T-helper 1 cell treated with Interleukin-12 subunit alpha and Interleukin-12 subunit beta and Interleukin-4 antibody, amounts not matched to agents 30 μg/mL and 1 μg/mL, for 36 hours (primary cell): ENCODE measurements around the gene RPS25.
"Not testable (repeated sequence)": the region's sequence is repeated elsewhere in the genome, so short reads cannot be mapped to it uniquely, and the experiment has no call there.

Experiments
- H3K27ac Mint-ChIP-seq: one replicate; pipeline ENCODE4 v1.8.0; 2021; ENCODE audit warnings: mild to moderate bottlenecking, mixed read lengths
- H3K27me3 Mint-ChIP-seq: one replicate; pipeline ENCODE4 v1.8.0; 2021; ENCODE audit warnings: low read depth, mixed read lengths
- H3K36me3 Mint-ChIP-seq: one replicate; pipeline ENCODE4 v1.8.0; 2021; ENCODE audit warnings: low read depth, mixed read lengths
- H3K4me1 Mint-ChIP-seq: one replicate; pipeline ENCODE4 v1.8.0; 2021; ENCODE audit warnings: low read depth, mixed read lengths
- H3K4me3 Mint-ChIP-seq: one replicate; pipeline ENCODE4 v1.8.0; 2021; ENCODE audit warnings: mild to moderate bottlenecking, moderate library complexity, mixed read lengths
- H3K9me3 Mint-ChIP-seq: one replicate; pipeline ENCODE4 v1.8.0; 2021; ENCODE audit warnings: mixed read lengths

RPS25 gene

DNA sequence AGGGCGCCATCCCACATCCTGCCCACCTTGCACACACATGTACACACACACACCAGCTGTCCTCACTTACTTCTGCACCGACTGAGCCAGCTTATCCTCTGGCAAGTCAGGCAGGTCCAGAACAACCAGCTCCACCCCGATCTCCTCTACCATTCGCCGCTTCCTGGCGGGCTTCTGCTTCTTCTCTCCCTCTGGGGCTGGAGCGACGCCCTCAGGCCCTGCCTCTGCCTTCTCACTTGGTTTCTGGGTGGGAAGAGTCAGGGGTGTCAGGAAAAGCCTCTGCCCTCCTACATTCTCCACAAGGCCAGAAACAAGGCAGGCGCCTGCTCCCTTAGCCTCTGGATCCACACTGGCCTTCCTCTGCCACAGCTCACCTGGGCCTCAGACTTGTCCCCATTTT is 30.5 kb upstream of the RPS25 start:
- H3K27ac Mint-ChIP-seq = no peak overlapping the region
- H3K36me3 Mint-ChIP-seq = peaks cover 69% of the 10 kb centered on the region
- peaks cover 16% of the 10 kb centered on the region for H3K4me1 Mint-ChIP-seq
- H3K9me3 Mint-ChIP-seq = no peaks in the 10 kb centered on the region
- H3K4me3 Mint-ChIP-seq = no peak overlapping the region
- no peaks in the 10 kb centered on the region for H3K27me3 Mint-ChIP-seq

DNA sequence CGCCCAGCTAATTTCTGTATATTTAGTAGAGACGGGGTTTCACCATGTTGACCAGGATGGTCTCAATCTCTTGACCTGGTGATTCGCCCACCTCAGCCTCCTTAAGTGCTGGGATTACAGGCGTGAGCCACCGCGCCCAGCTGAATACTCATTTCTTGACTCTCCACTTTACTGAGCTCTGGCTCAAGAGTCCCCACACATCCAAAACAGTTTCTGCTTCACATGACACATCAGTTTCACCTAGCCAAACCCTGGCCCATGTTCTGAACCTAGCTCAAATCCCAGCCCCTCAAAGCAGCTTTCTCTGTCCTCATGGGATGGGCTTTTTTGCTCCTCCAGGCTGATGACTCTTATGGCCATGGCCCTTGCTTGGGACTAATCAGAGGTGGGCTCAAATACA is 29.1 kb upstream of the RPS25 start:
- Mint-ChIP-seq H3K4me3 (no peak overlapping the region), H3K36me3 (peaks cover 58% of the 10 kb centered on the region), H3K4me1 (peaks cover 11% of the 10 kb centered on the region)

DNA sequence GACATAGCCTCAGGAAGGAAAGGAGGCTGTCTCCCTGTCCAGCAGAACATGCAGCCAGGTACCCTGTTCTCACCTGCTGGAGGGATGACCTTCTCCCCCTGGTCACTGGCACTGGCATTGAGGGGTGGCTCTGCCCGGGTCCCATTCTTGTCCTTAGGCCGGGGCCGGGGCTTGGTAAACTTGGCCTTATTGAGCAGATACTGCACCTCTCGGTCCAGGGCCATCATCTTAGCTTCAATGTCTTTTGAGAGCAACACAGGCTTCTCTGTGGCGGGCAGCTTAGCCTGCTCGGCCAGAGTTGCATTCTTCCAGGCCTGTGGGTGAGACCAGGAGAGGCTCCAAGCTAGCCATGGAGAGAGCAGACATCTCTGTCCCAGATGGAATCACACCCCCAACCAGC is 28.3 kb upstream of the RPS25 start:
- H3K27ac Mint-ChIP-seq = no peak overlapping the region
- H3K9me3 Mint-ChIP-seq = no peaks in the 10 kb centered on the region
- H3K4me1 Mint-ChIP-seq = peaks cover 10% of the 10 kb centered on the region
- H3K27me3 Mint-ChIP-seq = no peaks in the 10 kb centered on the region
- peaks cover 53% of the 10 kb centered on the region for H3K36me3 Mint-ChIP-seq
- H3K4me3 Mint-ChIP-seq = no peak overlapping the region

More for the DNA sequence above, 29.1 kb upstream of the RPS25 start:
- no peaks in the 10 kb centered on the region for H3K27me3 Mint-ChIP-seq
- no peaks in the 10 kb centered on the region for H3K9me3 Mint-ChIP-seq
- H3K27ac Mint-ChIP-seq = no peak overlapping the region

DNA sequence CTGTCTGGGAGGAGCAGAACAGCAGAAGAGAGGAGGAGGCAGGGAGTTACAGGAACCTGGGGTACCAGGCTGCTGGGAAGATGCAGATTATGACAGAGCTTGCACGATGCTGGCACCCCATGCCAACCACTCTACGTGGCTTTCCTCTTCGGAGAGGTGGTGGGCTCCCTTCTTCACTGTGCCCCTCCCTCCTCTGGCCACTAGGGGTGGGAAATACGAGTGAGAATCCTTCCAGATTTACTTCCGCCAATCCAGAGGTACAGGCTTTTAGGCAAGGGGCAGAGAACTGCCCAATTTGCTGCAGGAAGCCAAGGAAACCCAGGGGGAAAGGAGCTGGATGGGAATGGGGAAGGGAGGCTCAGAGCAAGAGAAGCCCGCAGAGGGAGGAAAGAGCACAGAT is 26.6 kb upstream of the RPS25 start:
- Mint-ChIP-seq H3K27ac (no peak overlapping the region), H3K36me3 (peaks cover 39% of the 10 kb centered on the region), H3K4me3 (no peak overlapping the region)

DNA sequence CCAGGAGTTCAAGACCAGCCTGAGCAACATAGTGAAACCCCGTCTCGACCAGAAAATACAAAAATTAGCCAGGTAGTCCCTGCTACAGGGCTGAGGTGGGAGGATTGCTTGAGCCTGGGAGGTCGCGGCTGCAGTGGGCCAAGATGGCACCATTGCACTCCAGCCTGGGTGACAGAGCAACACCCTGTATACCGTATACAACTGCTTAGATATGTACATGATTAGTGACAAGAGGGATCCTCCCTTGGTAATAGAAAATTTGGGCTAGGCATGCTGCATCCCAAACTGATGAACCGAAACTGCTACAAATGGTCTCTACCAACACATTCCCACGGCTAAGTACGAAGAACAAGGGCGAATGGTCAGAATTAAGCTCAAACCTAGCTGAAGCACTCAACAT is 24.8 kb upstream of the RPS25 start:
- Mint-ChIP-seq H3K4me1 (peaks cover 3% of the 10 kb centered on the region), H3K27ac (no peak overlapping the region), H3K27me3 (no peaks in the 10 kb centered on the region), H3K4me3 (no peak overlapping the region), H3K9me3 (no peaks in the 10 kb centered on the region), H3K36me3 (peaks cover 27% of the 10 kb centered on the region)

More for the DNA sequence above, 26.6 kb upstream of the RPS25 start:
- H3K4me1 Mint-ChIP-seq = peaks cover 8% of the 10 kb centered on the region
- H3K9me3 Mint-ChIP-seq = no peaks in the 10 kb centered on the region
- H3K27me3 Mint-ChIP-seq = no peaks in the 10 kb centered on the region

GRCh38 chr11:119041821-119042514 is 23.8 kb upstream of the RPS25 start:
- H3K4me3 Mint-ChIP-seq = no peak overlapping the region
- H3K27ac Mint-ChIP-seq = peak overlapping the region; percentile 1
- no peaks in the 10 kb centered on the region for H3K27me3 Mint-ChIP-seq
- H3K4me1 Mint-ChIP-seq = peaks cover 3% of the 10 kb centered on the region
- no peaks in the 10 kb centered on the region for H3K9me3 Mint-ChIP-seq
- peaks cover 19% of the 10 kb centered on the region for H3K36me3 Mint-ChIP-seq

DNA sequence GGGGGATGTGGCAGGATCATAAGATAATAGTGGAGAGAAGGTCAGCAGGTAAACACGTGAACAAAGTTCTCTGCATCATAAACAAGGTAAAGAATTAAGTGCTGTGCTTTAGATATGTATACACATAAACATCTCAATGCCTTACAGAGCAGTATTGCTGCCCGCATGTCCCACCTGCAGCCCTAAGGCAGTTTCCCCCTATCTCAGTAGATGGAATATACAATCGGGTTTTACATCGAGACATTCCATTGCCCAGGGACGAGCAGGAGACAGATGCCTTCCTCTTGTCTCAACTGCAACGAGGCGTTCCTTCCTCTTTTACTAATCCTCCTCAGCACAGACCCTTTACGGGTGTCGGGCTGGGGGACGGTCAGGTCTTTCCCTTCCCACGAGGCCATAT is 21.3 kb upstream of the RPS25 start:
- not testable (repeated sequence) for H3K27ac Mint-ChIP-seq, H3K27me3 Mint-ChIP-seq, H3K36me3 Mint-ChIP-seq, H3K9me3 Mint-ChIP-seq, H3K4me1 Mint-ChIP-seq, H3K4me3 Mint-ChIP-seq

DNA sequence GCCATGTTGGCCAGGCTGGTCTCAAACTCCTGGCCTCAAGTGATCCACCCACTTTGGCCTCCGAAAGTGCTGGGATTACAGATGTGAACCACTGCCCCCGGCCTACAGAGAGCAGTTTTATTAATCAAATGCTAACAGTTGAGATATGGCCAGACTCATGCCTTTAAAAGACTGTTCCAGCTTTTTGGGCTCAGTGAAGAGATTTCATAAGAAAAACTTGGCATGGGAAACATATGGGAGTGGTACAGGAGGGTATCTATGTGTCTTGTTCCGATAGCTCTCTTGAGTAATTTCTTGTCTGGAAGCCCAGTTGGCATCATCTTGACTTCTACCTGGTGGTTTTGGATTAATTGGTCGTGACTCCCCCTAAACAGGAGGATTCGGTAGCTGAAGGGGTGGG is 20.7 kb upstream of the RPS25 start:
- H3K4me1 Mint-ChIP-seq = peaks cover 3% of the 10 kb centered on the region
- no peak overlapping the region for H3K27ac Mint-ChIP-seq
- H3K9me3 Mint-ChIP-seq = no peaks in the 10 kb centered on the region
- no peak overlapping the region for H3K4me3 Mint-ChIP-seq
- H3K36me3 Mint-ChIP-seq = no peaks in the 10 kb centered on the region
- no peaks in the 10 kb centered on the region for H3K27me3 Mint-ChIP-seq

DNA sequence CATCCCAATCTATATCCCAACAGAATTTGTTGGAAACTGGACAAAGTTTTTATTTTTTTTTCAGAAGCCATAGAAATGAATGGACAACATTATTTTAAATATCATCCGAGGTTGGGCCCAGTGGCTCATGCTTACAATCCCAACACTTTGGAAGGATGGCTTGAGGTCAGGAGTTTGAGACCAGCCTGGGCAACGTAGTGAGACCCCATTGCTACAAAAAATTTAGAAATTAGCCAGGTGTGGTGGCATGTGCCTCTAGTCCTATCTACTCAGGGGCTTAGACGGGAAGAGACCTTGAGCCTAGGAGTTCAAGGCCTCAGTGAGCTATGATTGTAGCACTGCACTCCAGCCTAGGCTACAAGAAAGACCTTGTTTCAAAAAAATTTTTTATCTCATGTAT is 16.7 kb upstream of the RPS25 start:
- H3K9me3 Mint-ChIP-seq = no peaks in the 10 kb centered on the region
- H3K36me3 Mint-ChIP-seq = no peaks in the 10 kb centered on the region

GRCh38 chr11:119033421-119033820 is 15.3 kb upstream of the RPS25 start:
- H3K36me3 Mint-ChIP-seq, H3K27me3 Mint-ChIP-seq, H3K27ac Mint-ChIP-seq, H3K9me3 Mint-ChIP-seq, H3K4me3 Mint-ChIP-seq: not testable (repeated sequence)
- peaks cover 13% of the 10 kb centered on the region for H3K4me1 Mint-ChIP-seq

More for the DNA sequence above, 16.7 kb upstream of the RPS25 start:
- Mint-ChIP-seq H3K27ac (no peak overlapping the region), H3K27me3 (no peaks in the 10 kb centered on the region), H3K4me1 (peaks cover 2% of the 10 kb centered on the region), H3K4me3 (no peak overlapping the region)

DNA sequence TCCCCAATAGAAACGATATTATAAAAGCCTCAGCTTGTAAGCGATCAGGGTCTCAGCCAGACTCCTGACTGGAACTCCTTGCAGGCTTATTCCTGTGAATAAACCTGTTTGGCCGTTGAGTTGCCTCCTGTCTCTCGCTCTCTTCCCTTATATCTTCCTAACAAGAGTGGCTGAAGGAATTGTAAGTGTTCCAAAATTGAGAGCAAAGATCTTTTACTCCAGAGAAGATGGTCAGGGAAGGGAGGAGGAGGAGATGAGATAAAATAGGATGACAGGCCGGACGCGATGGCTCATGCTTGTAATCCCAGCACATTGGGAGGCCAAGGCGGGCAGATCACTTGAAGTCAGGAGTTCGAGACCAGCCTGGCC is 13.8 kb upstream of the RPS25 start:
- H3K36me3 Mint-ChIP-seq = peaks cover 3% of the 10 kb centered on the region
- no peaks in the 10 kb centered on the region for H3K9me3 Mint-ChIP-seq
- no peaks in the 10 kb centered on the region for H3K27me3 Mint-ChIP-seq
- H3K4me1 Mint-ChIP-seq = peaks cover 17% of the 10 kb centered on the region
- H3K27ac Mint-ChIP-seq = no peak overlapping the region
- H3K4me3 Mint-ChIP-seq = no peak overlapping the region

DNA sequence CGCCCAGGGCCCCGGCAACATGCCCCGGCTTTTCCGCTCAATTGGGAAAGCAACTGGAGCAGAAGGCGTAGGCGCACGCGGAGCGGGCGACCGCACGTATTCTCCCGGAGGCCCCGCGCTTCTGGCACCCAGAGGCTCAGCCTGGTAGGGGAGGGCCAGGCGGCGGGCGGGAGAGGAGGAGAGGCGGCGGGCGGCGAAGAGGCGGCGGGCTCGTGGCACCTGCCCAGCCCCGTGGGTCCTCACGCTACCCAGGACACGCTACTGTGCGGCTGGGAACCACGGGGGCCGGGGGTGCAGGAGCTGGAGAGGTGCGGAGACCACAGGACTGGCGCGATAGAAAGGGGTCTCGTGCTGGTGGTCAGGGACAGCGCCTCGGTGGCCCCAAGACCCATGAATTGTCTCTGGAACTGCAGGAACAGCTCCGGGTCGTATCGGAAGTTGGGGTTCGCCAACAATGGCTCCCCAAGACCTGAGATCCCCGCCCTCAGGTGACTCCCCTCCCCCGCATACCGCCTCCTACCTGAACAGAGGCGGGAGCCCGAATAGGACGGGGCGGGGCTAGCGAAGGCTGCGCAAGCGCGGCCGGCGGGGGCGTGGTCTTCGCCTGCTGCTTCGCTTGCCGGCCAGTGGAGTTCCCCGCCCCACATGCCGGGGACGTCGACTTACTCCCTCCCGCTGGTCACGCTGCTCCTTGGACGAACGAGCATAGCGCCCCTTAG is 12.3 kb upstream of the RPS25 start, which contains the start of gene SLC37A4:
Gene SLC37A4, minus strand, starts transcription at position 549 of the 719 bp plus-strand sequence.
- peak within 1 kb of the TSS; percentile 74 for H3K27ac Mint-ChIP-seq
- peaks cover 17% of the 10 kb centered on the region for H3K4me1 Mint-ChIP-seq
- H3K36me3 Mint-ChIP-seq = peaks cover 4% of the 10 kb centered on the region
- H3K4me3 Mint-ChIP-seq = peak within 1 kb of the TSS; percentile 77
- no peaks in the 10 kb centered on the region for H3K9me3 Mint-ChIP-seq
- H3K27me3 Mint-ChIP-seq = no peaks in the 10 kb centered on the region

- peak overlapping the region; percentile 77 for H3K4me3 Mint-ChIP-seq
- H3K36me3 Mint-ChIP-seq = peaks cover 8% of the 10 kb centered on the region
- H3K9me3 Mint-ChIP-seq = no peaks in the 10 kb centered on the region
- H3K27ac Mint-ChIP-seq = peak overlapping the region; percentile 70
- H3K4me1 Mint-ChIP-seq = peaks cover 17% of the 10 kb centered on the region
- no peaks in the 10 kb centered on the region for H3K27me3 Mint-ChIP-seq
These were observed 11.8 kb upstream of the RPS25 start for GRCh38 chr11:119030029-119030328.

DNA sequence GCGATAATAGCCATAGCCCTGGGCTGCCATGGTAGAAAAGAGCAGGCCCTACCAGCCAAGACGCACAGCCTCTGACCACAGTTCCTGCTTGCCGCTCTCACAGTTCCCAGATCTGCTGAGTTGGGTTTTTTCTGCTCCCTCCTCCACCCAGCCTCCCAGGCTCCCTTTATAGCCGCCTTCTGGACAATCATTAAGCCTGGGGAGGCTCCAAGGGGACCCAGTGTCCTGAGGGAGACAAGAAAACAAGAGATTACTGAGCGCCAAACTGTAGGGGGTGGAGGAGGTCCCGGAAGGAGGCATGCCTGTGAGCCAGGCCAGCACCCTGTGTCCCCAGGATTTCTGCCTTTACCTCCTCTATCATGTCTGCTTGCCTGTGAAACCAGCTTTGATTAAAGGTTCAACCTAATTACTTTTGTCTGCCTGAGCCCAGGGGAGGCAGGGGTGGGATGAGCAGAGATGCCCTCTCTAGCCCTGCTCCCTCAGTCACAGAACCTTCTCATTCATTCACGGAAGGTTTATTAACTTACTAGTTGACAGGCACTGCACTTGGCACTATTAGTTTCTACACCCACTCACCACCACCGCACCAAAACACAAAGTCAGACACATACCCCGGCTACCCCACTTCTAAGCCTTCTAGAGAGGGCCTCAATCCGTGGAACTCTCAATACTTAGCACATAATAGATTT is 11.3 kb upstream of the RPS25 start:
- H3K36me3 Mint-ChIP-seq = peaks cover 12% of the 10 kb centered on the region
- H3K4me1 Mint-ChIP-seq = peaks cover 18% of the 10 kb centered on the region
- H3K4me3 Mint-ChIP-seq = peak overlapping the region; percentile 77
- H3K27ac Mint-ChIP-seq = peak overlapping the region; percentile 70
- H3K9me3 Mint-ChIP-seq = no peaks in the 10 kb centered on the region
- no peaks in the 10 kb centered on the region for H3K27me3 Mint-ChIP-seq

- no peak overlapping the region for H3K27ac Mint-ChIP-seq
These were observed 10.9 kb upstream of the RPS25 start for GRCh38 chr11:119029069-119029339.

More at GRCh38 chr11:119029069-119029339, 10.9 kb upstream of the RPS25 start:
- H3K4me1 Mint-ChIP-seq = peaks cover 20% of the 10 kb centered on the region
- H3K9me3 Mint-ChIP-seq = no peaks in the 10 kb centered on the region
- H3K36me3 Mint-ChIP-seq = peaks cover 17% of the 10 kb centered on the region
- peak overlapping the region; percentile 77 for H3K4me3 Mint-ChIP-seq
- no peaks in the 10 kb centered on the region for H3K27me3 Mint-ChIP-seq
